ENCODE results near the gene SEMA3A. TPM values are rescaled to one million over a fixed set of nuclear protein-coding genes. Genes with fewer than 3 reads are reported as not detected.

The SEMA3A gene
- total RNA-seq, 1 donor from 2014 or later = 7.7 TPM

DNA sequence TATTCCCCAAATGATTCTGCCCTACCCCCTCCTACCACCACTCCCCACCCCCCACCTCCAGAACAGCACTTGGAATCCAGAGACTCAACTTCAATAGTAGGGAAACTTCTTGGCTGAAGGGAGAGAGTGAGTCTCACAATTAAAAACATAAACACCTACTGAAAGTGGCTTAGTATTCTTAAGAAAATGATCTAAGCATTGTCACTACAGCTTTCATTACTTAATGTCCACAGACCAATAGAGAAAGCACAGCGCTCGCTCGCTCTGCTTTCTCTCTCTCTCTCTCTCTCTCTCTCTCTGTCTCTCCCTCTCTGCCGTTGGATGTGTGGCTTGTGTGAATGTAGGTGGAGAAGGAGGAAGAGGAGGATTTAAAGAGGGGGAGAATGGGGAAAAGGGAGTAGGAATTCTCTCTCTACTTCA lies 1.5 kb upstream of the SEMA3A start:
- peak; percentile 38 for DNase-seq (ENCODE audit: low read depth)

DNA sequence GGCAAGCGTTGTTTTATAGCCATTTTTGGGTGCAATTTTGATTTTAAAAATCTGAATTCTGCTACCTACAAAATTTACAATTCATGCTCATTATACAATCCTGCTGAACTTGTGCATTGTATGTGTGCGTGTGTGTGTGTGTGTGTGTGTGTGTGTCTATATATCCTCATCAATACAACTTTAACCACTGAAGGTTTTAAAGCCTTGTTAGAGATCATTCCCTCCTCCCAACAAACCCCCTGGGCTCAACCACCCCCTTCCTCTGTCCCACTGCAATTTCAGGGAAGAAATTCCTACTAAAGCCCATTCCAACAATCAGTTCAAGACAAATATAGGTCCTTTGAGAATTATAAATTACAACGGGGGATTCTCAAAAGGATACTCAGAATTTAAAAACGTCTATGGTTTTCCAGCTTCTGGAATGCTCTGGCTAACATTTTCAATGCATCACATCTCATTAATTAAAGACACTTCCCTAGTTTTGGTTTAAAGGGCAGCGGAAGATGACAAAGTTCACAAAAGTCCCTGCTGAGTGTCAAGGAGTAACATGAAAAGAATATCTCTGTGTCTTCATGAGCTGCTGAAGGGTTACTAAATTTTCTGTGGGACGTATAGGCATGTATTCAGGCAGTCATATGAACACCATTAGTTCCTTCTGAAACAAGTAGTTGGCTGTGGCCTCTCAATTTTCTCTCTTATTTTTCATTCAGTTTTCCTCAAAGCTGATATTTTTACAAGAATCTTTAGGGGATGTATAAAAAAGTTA lies 889 bp upstream of the SEMA3A start:
- no peak for DNase-seq (ENCODE audit: low read depth)

DNA sequence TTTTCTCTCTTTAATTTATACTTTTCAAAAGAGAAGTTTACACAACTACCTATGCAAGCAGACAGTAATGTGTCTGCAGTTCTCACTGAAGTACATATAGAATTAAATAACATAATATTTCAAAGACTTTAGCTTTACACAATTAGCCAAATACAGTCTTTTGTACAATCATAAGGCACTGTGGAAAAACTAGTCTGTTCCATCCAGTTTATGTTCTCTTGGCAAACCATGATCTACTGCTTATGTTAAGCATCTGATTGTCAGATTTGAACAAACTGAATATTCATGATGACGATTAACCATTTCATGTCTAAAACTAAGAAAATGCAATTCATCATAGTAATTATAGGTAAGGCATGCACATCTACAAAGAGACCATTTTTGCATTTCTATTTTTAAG lies 842 bp downstream of the SEMA3A start:
- DNase-seq (ENCODE audit: low read depth) = no peak

- DNase-seq (ENCODE audit: low read depth) = no peak
Measured at GRCh38 chr7:84191842-84192241, 2.7 kb downstream of the SEMA3A start.

DNA sequence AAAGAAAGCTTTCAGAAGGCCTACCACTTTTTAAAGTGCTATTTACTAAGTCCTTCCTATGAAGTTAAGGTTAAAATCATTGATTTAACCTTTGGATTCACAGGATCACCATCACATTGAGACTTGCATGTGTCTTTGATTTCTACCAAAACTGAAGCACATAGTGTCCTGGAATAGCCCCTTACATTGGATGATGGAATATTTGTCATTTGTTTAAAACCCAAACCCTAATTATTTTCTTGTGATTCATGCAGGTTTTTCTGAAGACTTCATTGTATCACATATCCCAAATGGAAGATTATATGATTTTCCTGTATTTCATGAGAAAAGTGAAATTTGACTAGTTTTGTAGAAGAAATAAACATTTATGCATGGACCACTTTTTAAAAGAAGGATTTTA lies 3.3 kb downstream of the SEMA3A start:
- DNase-seq (ENCODE audit: low read depth) = no peak

GRCh38 chr7:84190016-84190705 lies 4.4 kb downstream of the SEMA3A start:
- DNase-seq (ENCODE audit: low read depth) = no peak

DNA sequence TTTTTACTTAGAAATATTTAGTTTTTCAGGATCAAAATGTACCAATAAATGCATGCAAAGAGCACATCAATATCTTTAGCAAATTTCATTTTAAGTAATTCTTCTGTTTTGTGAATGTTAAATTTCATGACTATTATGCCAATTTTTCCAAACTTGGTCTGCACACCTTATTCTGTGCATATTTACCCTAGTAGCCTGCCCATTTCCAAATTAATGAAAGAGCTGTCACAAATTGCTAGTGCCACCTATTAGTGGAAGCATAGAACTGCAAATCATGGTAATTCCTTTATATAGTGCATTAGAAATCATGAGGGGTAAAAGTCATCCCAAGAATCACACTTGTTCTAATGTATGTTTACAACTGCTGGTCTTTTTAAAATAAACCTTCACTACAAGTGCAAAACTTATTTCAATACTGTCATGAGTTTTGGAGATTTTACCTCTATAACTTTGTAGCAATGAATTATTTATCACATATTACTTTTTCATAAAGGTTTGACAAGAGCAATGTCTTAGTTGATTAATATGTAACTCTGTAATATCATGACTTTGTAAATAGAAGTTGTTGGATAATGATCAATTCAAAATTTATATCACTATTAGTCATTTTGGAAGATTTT lies 5.7 kb downstream of the SEMA3A start:
- DNase-seq (ENCODE audit: low read depth) = peak; percentile 53

DNA sequence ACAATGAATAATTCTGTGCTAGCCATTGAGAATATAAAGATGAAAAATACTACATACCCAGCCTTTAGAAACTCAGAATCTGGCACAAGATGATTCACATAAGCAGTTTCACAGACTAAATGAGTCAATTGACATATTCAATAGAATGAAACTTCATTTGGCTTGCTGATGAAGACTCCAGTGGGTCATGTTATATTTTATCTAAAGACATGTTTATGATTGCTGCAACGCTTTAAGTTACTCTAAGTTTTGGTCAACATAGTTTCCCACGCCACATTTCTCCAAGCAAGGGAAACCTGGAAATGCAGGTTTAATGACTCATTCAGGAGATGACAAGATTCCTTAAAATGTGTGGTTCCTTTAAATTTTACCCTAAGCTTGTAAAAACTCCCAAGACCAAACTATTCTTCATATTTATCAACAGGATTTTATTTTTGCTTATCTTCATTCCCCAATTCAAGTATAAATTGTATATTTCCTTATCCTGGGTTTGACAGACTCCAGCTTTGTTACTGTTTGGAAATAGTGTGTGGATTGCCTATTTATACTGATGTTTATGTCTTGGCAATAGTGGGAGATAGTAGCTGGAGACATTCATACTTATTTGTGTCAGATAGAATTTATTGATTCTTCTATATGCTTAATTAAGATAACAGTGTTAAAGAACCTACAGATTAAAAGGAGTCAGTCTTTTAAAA lies 6.6 kb downstream of the SEMA3A start:
- DNase-seq (ENCODE audit: low read depth) = no peak

DNA sequence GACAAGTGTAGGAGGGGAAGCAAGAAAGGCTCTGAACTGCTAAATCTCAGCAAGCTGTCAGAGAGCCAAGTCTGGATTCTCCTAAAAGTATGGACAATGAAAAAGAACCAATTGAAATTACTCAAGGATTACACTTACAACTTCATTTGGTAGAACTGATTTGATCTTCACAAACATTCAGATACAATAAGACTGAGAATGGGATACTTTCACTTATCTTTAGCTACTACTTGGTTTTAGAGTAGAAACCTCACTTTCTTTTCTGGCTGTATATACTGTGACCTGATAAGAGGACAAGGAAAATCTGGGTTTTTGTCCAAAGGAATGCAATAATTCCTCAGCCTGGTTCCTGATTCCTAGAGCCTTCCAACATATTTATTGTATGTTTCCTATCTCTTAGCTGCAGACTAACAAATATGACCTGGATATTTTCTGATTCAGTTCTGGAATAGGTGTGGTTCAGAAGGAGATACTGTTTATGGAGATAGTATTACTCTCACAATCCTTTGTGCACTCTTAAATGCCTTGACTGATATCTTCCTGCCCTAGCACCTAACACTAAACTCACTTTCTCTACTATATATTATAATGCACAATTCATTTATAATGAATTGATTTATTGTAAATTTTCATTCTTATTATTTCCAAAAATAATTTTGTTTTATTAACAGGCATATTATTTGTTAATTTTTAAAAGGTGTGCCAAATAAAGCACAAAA lies 7.3 kb downstream of the SEMA3A start:
- no peak for DNase-seq (ENCODE audit: low read depth)

DNA sequence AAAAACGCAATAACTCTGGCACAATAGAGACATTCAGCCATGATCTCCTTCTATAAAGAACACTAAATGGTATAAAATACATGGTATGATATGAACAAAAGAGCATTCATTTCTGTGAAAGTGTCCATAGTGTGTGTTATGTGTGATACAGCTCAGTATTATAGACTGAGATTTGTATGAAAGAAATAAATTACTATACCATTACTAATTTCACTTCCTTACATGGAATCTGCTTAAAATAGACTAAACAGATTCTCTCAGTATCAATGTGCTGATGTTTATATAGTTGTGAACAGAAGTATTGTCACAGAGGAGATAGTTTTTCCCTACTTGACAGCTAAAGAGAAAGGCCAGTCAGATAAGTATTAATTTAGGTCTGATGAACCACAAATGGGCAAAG lies 10.8 kb downstream of the SEMA3A start:
- DNase-seq (ENCODE audit: low read depth) = no peak

DNA sequence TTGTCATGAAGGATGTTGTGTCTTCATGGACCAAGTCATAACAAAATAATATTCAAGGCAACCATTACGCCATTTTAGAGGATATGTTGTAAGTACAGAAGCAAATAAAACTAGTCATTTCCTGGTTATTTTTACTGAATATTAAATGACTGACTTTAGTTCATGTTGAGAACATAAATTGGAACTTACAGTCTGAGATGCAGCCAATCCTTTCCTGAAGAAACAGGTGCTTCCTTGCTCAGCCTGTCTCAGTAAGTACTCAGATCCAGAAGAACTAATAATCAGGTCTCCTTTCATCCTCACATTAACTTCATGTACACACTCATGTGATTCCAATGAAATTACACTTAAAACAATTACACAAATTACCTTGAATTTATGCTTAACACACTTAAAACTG lies 12.3 kb downstream of the SEMA3A start:
- no peak for DNase-seq (ENCODE audit: low read depth)

- DNase-seq (ENCODE audit: low read depth) = no peak
Measured at GRCh38 chr7:84181628-84182027, 13.0 kb downstream of the SEMA3A start.

DNA sequence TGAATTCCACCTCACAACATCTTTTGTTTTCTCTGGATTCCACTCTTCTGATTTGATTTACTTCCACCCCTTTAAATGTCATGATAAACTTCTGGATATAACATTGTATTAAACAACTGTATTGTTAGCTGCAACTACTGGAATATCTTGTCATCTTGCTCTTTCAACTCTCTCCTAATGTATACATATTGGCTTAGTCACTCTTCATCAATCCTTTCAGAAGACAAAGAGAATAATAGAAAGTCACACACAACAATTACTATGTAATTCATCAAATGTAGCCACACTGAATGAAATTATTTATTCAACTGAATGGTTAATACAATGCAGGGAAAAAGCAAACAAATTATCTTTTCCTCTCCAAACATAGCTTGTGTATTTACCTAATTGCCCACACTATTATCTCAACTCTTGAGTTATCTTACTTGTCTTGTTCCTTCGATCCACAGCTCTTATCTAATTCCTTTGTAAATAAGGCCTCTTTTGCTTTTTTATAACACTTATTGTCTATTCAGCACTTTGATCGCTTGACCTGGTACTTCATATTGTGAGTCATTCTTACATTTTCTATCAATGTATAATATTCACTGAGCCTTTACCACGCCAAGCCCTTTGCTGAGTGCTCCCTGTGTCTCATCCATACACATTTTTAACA lies 16.7 kb downstream of the SEMA3A start:
- DNase-seq (ENCODE audit: low read depth) = no peak

DNA sequence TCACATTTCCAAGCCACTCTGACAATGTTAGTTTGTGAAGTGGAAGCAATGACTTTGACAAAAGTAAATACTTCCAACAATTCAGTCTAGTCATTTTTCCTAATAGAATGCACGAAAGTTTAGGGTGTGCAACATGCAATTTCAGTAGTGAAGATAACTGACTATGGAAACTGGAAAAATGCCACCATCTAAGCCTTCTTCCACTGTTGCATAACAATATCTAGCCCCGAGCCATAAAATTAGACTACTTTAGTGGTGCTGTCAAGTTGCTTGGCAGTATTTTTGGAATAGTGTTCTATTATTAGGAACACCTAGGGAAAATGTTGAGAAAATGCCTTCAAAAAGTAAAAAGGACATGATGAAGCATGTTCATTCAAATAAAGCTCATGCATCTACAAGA lies 17.9 kb downstream of the SEMA3A start:
- no peak for DNase-seq (ENCODE audit: low read depth)

DNA sequence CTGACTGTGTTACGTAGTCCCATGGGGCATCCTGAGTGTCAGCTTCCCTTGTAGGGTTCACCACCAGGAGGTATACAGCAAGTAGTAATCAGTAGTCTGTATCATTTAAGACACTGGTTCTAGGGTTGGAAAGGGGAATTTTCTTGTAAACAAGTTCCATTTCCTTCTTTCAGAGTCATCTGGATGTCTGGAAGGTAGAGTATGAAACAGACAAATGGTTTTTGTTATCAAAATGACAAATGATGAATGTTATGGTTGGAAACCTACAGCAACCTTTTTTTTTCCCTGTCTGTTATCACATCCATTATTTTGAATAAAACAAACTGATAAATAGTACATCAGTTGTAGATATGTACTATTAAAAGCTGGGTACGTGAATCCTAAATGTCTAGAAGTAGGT lies 19.1 kb downstream of the SEMA3A start:
- DNase-seq (ENCODE audit: low read depth) = no peak

DNA sequence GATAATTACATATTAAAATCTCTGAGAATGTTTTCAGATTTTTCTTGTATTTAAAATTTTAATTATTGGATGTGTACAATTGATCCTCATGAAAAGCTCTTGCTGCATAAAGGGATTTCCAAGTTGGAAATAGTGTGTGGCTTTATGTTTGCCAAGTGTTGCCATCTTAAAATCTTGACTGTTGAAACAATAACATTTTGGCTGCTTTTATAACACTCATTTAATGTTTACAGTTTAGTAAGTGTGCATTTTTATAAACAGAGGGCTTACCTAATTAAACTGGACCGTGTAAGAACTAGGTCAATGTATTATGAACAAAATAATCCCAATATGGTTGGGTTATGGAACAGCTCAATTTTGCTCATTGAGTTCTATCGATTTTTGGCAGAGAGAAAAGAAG lies 23.9 kb downstream of the SEMA3A start:
- no peak for DNase-seq (ENCODE audit: low read depth)

GRCh38 chr7:84162584-84162983 lies 32.0 kb downstream of the SEMA3A start:
- DNase-seq (ENCODE audit: low read depth) = no peak

DNA sequence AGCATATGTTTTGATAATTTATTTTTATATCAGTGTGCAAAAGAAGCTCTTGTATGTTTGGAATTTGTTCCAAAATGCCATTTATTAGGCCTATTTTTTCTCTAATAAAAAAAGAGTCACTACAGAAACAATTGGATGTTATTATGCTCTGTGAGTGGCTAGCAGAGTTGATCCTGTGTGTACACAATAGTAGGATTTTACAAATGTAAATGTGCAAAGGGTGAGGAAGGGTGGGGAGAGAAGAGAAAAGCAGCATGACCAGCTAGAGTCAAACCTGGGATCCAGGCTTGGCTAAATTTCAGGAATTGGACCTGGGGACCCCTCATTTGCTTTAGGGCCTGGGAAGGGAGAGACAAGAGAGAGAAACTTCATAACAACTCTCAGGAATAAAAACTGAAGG lies 32.5 kb downstream of the SEMA3A start:
- DNase-seq (ENCODE audit: low read depth) = no peak

GRCh38 chr7:84161398-84161797 lies 33.2 kb downstream of the SEMA3A start:
- DNase-seq (ENCODE audit: low read depth) = no peak

GRCh38 chr7:84159435-84159834 lies 35.2 kb downstream of the SEMA3A start:
- DNase-seq (ENCODE audit: low read depth) = no peak

DNA sequence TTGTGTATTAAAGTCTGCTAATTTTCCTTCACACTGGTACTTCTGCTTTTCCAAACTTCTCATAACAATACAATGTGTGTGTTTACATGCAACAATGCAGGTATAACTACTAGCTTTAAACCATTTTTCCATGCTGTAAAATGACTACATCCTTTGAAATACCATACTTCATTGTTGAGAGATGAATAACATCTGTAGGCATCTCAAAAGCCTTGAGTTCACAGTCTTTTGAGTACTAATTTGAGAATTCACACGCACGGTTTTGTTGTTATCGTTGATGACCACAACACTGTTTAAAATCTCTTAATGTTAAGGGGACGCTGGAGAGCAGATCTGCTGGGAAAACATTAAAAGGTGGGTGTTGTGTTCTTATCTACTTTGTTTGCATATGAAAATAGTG lies 37.4 kb downstream of the SEMA3A start:
- no peak for DNase-seq (ENCODE audit: low read depth)

Data from myocyte (in vitro differentiated cells).